Sigmoid colon (tissue), 4 donors: ENCODE results near the gene PRKG1.

ENCODE experiments used
- EP300 ChIP-seq, 4 donors: sonication (generic); formaldehyde crosslinking; IDR thresholded peaks; one replicate each; pipeline ENCODE4 v1.6.1; 2017; ENCODE audit warnings: antibody characterized with exemption in 4 of 4
- POLR2A ChIP-seq, 2 donors: fragments of 450-650 bp; IDR thresholded peaks; one replicate each; pipeline ENCODE4 v1.6.1; 2016; ENCODE audit warnings: antibody characterized with exemption in 2 of 2, mild to moderate bottlenecking in 2 of 2, moderate library complexity in 2 of 2
- TF ChIP-seq, protein P1 (sequence below), 4 experiments: fragments of 450-650 bp in 3 of 4; fragments of 200-600 bp in 1 of 4; IDR thresholded peaks; one replicate each; pipeline ENCODE4 v1.5.1; 2016 to 2019; ENCODE audit warnings: antibody characterized with exemption in 4 of 4, mild to moderate bottlenecking in 3 of 4, moderate library complexity in 2 of 4

DNA sequence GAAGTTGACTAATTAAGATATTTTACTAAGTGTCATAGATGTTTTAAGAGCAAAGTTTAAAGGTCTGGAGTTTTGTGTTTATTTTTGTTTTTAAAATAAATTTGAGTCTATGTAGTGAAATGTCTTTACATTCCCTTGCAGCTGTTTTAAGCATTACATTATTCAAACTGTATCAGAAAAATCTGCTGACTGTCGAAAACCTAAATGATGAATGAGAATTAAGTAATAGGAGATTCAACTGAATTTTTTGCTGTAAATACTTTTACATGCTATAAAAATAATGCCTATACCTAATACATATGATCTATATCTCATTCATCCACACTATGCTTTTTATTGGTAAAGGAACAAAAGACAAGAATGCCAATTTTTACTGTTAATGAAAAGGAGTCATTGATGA is 397.9 kb downstream of the PRKG1 start:
- TF ChIP-seq POLR2A (IDR thresholded peaks at IDR 0.05) (no peak), EP300 (IDR thresholded peaks at IDR 0.05) (no peak)
- TF ChIP-seq, protein P1, sequence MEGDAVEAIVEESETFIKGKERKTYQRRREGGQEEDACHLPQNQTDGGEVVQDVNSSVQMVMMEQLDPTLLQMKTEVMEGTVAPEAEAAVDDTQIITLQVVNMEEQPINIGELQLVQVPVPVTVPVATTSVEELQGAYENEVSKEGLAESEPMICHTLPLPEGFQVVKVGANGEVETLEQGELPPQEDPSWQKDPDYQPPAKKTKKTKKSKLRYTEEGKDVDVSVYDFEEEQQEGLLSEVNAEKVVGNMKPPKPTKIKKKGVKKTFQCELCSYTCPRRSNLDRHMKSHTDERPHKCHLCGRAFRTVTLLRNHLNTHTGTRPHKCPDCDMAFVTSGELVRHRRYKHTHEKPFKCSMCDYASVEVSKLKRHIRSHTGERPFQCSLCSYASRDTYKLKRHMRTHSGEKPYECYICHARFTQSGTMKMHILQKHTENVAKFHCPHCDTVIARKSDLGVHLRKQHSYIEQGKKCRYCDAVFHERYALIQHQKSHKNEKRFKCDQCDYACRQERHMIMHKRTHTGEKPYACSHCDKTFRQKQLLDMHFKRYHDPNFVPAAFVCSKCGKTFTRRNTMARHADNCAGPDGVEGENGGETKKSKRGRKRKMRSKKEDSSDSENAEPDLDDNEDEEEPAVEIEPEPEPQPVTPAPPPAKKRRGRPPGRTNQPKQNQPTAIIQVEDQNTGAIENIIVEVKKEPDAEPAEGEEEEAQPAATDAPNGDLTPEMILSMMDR (IDR thresholded peaks at IDR 0.05): no peak
